ENCODE results near the gene ZFX.

The ZFX gene

DNA sequence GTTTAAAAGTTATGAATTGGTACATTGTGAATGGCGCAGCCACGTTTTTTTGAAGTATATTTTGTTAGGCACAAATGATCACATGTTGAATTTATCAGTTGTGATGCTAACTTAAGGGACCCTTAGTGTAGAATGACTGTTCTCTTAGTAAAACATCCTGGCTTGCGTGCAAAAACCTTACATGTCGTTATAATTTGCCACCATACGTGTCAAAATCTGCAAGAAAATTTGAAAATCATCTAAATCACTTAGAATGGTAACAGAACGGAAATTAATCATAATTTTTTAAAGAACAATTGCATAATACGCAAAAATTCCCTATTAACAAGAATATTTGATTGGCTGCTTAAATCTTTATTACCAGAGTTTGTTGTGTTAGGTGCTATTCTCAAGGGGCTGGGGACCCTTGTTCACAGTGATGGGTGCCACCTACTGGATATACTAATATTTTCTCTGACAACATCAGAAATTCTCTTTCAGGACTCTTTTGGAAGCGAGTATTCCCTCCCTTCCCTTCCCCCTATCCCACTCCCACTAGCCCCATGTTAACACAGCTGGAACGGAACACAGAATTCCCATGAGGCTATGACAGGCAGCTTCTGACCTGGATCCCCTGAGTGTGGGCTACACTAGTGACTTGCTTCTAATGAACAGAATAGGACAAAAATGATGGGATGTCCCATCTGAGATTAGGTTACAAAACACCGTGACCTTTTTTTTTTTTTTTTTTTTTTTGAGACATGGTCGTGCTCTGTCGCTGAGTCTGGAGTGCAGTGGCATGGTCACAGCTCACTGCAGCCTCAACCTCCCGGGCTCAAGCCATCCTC, 92.5 kb downstream of the ZFX start:
- H3K4me3 ChIP-seq (replicated peaks in 1 of 2; ENCODE audit: low read depth in 2 of 2, low read length in 2 of 2), result no peak overlapping the region
- TF ChIP-seq CTCF (IDR thresholded peaks at IDR 0.05; ENCODE audit: low read depth, low read length), result peak; percentile 7
- peak; percentile 54 to 66 for DNase-seq (ENCODE audit: low read depth in 2 of 2)

GRCh38 chrX:24242649-24243175, 93.2 kb downstream of the ZFX start:
- peak; percentile 86 to 97 for DNase-seq (ENCODE audit: low read depth in 2 of 2)
- H3K4me3 ChIP-seq (replicated peaks in 1 of 2; ENCODE audit: low read depth in 2 of 2, low read length in 2 of 2), result no peak overlapping the region
- TF ChIP-seq CTCF (IDR thresholded peaks at IDR 0.05; ENCODE audit: low read depth, low read length), result no peak

DNA sequence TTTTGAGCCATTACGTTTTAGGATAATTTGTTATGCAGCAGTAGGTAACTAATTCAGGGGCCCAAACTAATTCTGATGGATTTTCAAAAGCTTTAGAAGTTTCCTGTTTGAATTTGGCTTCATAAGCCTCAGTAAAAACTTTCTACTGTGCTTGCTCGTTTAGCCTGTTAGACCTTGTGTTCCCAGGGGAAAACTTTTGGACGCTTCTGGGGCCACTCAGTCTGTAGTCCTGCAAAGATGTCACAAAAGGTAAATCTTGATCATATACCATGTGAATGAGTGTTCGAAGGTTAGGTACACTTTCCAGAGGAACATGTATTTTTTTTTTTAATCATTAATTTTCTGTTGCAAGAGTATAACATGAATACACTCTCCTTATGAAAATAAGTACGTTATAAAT, 93.7 kb downstream of the ZFX start:
- DNase-seq (ENCODE audit: low read depth in 2 of 2), result peak in 1 of 2 donors; percentile 7
- no peak overlapping the region for H3K4me3 ChIP-seq (replicated peaks in 1 of 2; ENCODE audit: low read depth in 2 of 2, low read length in 2 of 2)
- TF ChIP-seq CTCF (IDR thresholded peaks at IDR 0.05; ENCODE audit: low read depth, low read length), result no peak

DNA sequence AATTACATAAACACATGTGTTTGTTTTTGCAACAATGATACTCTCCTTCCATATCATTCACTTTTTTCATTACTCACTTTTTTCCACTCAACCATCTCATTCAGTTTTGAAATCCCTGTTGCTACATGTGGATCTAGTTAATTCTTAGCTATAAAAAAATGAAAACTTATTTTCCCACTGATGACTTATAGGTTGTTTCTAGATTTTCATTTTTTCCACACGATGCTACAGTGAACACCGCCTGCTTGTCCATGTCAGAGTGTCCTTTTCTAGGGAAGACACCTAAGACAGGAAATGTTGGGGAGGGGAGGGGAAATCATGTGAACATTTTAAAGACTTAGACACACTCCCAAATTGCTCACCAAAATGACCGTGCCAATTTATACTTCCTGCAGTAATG, 94.2 kb downstream of the ZFX start:
- no peak for TF ChIP-seq CTCF (IDR thresholded peaks at IDR 0.05; ENCODE audit: low read depth, low read length)
- peak; percentile 51 for DNase-seq (ENCODE audit: low read depth in 2 of 2)
- H3K4me3 ChIP-seq (replicated peaks in 1 of 2; ENCODE audit: low read depth in 2 of 2, low read length in 2 of 2), result no peak overlapping the region

DNA sequence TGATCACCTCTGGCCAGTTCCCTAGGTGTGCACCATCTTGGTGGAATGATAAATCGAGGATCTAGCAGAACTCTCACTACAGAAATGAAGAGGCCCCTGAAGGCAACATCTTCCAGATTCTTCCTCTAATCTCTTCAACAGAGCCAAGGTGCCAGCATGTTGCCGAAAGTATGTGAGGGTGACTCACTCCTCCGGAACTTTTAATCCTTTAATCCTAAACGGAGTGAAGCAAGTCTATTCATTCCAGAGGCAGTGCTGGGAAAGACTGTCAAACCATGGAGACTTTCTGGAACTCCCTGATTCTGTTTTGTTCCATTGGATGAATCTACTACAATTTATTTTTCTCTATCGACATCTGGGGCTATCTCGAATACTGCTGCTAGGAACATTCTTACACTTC, 95.7 kb downstream of the ZFX start:
- TF ChIP-seq CTCF (IDR thresholded peaks at IDR 0.05; ENCODE audit: low read depth, low read length), result no peak
- no peak overlapping the region for H3K4me3 ChIP-seq (replicated peaks in 1 of 2; ENCODE audit: low read depth in 2 of 2, low read length in 2 of 2)
- peak; percentile 62 to 84 for DNase-seq (ENCODE audit: low read depth in 2 of 2)

DNA sequence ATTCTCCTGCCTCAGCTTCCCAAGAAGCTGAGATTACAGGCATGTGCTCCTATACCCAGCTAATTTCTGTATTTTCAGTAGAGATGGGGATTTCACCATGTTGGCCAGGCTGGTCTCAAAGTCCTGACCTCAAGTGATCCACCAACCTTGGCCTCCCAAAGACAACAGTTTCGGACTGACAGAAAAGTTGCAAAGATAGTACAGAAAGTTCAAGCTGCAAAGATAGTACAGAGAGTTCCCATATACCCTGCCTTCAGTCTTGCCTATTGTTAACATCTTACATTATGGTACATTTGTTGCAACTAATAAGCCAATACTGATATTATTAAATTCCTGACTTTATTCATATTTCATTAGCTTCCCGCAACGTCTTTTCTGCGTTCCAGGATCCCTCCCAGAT, 98.5 kb downstream of the ZFX start:
- TF ChIP-seq CTCF (IDR thresholded peaks at IDR 0.05; ENCODE audit: low read depth, low read length), result no peak
- no peak for DNase-seq (ENCODE audit: low read depth in 2 of 2)

More for the DNA sequence above, 98.5 kb downstream of the ZFX start:
- H3K4me3 ChIP-seq (replicated peaks in 1 of 2; ENCODE audit: low read depth in 2 of 2, low read length in 2 of 2), result no peak overlapping the region
